Tibial nerve (tissue), 4 donors: Measurements from ENCODE around the gene DDIT3. TPM values are rescaled to one million over a fixed set of nuclear protein-coding genes. Genes with fewer than 3 reads are reported as not detected.

Experiments
- DNase-seq, 2 donors: peaks; one replicate each; pipeline ENCODE4 v3.0.0-alpha.2; 2019; ENCODE audit warnings: low spot score in 2 of 2
- H3K27ac ChIP-seq, 4 donors: fragments of 200-600 bp; sonication (generic) in 3 of 4; one replicate each; pipeline ENCODE4 v1.5.1; 2017 to 2019; ENCODE audit warnings: mild to moderate bottlenecking in 1 of 4
- H3K27me3 ChIP-seq, 2 donors: fragments of 200-600 bp; sonication (generic) in 1 of 2; one replicate each; pipeline versions ENCODE4 v1.5.1 to v1.6.0; 2017 to 2019
- H3K36me3 ChIP-seq, 3 donors: fragments of 200-600 bp; sonication (generic); one replicate each; pipeline ENCODE4 v1.5.1; 2018 to 2019
- H3K4me1 ChIP-seq, 4 donors: fragments of 200-600 bp; sonication (generic) in 3 of 4; one replicate each; pipeline ENCODE4 v1.5.1; 2017 to 2019
- H3K4me3 ChIP-seq, 4 donors: fragments of 200-600 bp; sonication (generic) in 3 of 4; one replicate each; pipeline ENCODE4 v1.5.1; 2017 to 2019; ENCODE audit warnings: mild to moderate bottlenecking in 1 of 4, moderate library complexity in 1 of 4
- H3K9me3 ChIP-seq, 4 donors: fragments of 200-600 bp; sonication (generic) in 3 of 4; one replicate each; pipeline ENCODE4 v1.5.1; 2017 to 2019
- EP300 ChIP-seq, 2 donors: sonication (generic); formaldehyde crosslinking; IDR thresholded peaks; one replicate each; pipeline ENCODE4 v1.6.1; 2017; ENCODE audit warnings: antibody characterized with exemption in 2 of 2, mild to moderate bottlenecking in 1 of 2
- POLR2A ChIP-seq, 2 donors: fragments of 450-650 bp; IDR thresholded peaks; one replicate each; pipeline ENCODE4 v1.6.1; 2017; ENCODE audit warnings: antibody characterized with exemption in 2 of 2, mild to moderate bottlenecking in 2 of 2, moderate library complexity in 2 of 2
- WGBS, 2 donors: methylation state at CpG; one replicate each; pipeline ENCODE4 v1.1.5; 2018; 5-methylcytosine and 5-hydroxymethylcytosine counted together
- total RNA-seq, 4 donors: library from RNA; depleted of rRNA; stranded (reverse); fragments of >200 nt; gene quantifications; one replicate each; pipeline ENCODE4 v1.1.0, GENCODE V29; 2016
- TF ChIP-seq, protein P1 (sequence below), 5 experiments: fragments of 200-600 bp in 3 of 5; fragments of 450-650 bp in 2 of 5; sonication (generic) in 3 of 5; IDR thresholded peaks; one replicate each; pipeline ENCODE4 v1.5.1; 2016 to 2019; ENCODE audit warnings: antibody characterized with exemption in 5 of 5, mild to moderate bottlenecking in 3 of 5, moderate library complexity in 2 of 5

DDIT3 gene
- total RNA-seq, 4 donors from 2014 or later = 35.2 to 49.2 (median 42.1) TPM

DNA sequence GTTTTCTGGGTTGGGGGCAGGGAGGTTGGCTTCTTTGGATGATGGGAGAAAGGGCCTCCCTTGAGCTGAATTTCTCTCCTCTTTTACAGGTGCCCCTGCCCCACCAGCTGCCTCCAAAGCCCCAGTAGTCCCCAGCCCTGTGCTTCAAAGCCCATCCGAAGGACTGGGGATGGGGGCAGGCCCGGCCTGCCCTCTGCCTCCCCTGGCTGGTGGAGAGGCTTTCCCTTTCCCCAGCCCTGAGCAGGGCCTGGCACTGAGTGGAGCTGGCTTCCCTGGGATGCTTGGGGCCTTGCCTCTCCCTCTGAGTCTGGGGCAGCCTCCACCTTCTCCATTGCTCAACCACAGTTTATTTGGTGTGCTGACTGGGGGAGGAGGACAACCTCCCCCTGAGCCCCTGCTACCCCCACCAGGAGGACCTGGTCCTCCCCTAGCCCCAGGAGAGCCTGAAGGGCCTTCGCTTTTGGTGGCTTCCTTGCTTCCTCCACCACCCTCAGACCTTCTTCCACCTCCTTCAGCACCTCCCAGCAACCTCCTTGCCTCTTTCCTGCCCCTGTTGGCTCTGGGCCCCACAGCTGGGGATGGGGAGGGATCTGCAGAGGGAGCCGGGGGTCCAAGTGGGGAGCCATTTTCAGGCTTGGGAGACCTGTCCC, 6.3 kb upstream of the DDIT3 start:
- DNase-seq = no peak
- Histone ChIP-seq H3K4me3 (no peak overlapping the region), H3K36me3 (peaks cover 0 to 75% (median 15%) of the 10 kb centered on the region in 3 donors), H3K4me1 (peaks cover 0 to 47% (median 32%) of the 10 kb centered on the region in 4 donors), H3K27me3 (no peaks in the 10 kb centered on the region), H3K9me3 (no peaks in the 10 kb centered on the region), H3K27ac (peak overlapping the region in 1 of 4 donors; percentile 35)
- TF ChIP-seq POLR2A (IDR thresholded peaks at IDR 0.05) = no peak
- TF ChIP-seq, protein P1, sequence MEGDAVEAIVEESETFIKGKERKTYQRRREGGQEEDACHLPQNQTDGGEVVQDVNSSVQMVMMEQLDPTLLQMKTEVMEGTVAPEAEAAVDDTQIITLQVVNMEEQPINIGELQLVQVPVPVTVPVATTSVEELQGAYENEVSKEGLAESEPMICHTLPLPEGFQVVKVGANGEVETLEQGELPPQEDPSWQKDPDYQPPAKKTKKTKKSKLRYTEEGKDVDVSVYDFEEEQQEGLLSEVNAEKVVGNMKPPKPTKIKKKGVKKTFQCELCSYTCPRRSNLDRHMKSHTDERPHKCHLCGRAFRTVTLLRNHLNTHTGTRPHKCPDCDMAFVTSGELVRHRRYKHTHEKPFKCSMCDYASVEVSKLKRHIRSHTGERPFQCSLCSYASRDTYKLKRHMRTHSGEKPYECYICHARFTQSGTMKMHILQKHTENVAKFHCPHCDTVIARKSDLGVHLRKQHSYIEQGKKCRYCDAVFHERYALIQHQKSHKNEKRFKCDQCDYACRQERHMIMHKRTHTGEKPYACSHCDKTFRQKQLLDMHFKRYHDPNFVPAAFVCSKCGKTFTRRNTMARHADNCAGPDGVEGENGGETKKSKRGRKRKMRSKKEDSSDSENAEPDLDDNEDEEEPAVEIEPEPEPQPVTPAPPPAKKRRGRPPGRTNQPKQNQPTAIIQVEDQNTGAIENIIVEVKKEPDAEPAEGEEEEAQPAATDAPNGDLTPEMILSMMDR (IDR thresholded peaks at IDR 0.05) = no peak
- WGBS, 2 donors = 75 to 91% methylated on average over 4 of the region's 4 CpGs

DNA sequence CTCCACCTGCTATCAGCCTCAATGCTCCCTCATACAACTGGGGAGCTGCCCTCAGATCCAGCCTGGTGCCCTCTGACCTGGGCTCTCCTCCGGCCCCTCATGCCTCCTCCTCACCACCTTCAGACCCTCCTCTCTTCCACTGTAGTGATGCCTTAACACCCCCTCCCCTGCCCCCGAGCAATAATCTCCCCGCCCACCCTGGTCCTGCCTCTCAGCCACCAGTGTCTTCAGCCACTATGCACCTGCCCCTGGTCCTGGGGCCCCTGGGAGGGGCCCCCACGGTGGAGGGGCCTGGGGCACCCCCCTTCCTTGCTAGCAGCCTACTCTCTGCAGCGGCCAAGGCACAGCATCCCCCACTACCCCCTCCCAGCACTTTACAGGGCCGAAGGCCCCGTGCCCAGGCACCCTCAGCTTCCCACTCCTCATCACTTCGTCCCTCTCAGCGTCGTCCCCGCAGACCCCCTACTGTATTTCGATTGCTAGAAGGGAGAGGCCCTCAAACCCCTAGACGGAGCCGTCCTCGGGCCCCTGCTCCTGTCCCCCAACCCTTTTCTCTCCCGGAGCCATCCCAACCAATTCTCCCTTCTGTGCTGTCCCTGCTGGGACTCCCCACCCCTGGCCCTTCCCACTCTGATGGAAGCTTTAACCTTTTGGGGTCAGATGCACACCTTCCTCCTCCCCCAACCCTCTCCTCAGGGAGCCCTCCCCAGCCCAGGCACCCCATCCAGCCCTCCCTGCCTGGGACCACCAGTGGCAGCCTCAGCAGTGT, 5.5 kb upstream of the DDIT3 start:
- peaks cover 0 to 55% (median 39%) of the 10 kb centered on the region in 4 donors for H3K4me1 ChIP-seq

DNA sequence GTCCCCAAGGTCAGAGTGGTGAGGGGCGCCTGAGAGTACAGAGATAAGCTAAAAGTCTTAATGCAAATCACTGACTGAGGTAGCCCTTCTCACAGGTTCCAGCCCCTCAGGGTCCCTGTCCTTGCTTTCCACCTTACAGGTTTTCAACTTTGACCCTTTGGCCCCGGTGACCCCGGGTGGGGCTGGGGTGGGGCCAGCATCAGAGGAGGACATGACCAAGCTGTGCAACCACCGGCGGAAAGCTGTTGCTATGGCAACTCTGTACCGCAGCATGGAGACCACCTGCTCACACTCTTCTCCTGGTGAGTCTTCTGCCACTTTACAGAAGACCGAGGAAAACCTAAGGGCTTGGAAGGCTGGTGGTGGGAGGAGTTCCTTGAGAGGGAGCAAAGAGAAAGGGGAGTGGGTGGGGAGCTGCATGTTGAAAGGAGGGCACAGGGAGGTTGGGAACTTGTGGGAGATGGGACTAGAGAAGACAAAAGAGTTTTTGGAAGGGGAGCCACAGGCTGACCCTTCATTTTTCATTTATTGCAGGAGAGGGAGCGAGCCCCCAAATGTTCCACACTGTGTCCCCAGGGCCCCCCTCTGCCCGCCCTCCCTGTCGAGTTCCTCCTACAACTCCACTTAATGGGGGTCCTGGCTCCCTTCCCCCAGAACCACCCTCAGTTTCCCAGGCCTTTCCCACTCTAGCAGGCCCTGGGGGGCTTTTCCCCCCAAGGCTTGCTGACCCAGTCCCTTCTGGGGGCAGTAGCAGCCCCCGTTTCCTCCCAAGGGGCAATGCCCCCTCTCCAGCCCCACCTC, 4.7 kb upstream of the DDIT3 start:
- peak overlapping the region in 3 of 4 donors; percentile 95 to 100 (median 98) for H3K27ac ChIP-seq
- no peak for DNase-seq
- H3K4me3 ChIP-seq = peak overlapping the region in 1 of 4 donors; percentile 5
- peaks cover 0 to 59% (median 4%) of the 10 kb centered on the region in 3 donors for H3K36me3 ChIP-seq
- no peaks in the 10 kb centered on the region for H3K9me3 ChIP-seq
- TF ChIP-seq, protein P1 (IDR thresholded peaks at IDR 0.05) = no peak
- TF ChIP-seq EP300 (IDR thresholded peaks at IDR 0.05) (no peak), POLR2A (IDR thresholded peaks at IDR 0.05) (no peak)
- H3K4me1 ChIP-seq = peaks cover 0 to 55% (median 39%) of the 10 kb centered on the region in 4 donors
- no peaks in the 10 kb centered on the region for H3K27me3 ChIP-seq
- 56 to 61% methylated on average over 11 of the region's 11 CpGs for WGBS, 2 donors

More for the DNA sequence above, 5.5 kb upstream of the DDIT3 start:
- WGBS, 2 donors = 73 to 75% methylated on average over 16 of the region's 16 CpGs
- Histone ChIP-seq H3K27me3 (no peaks in the 10 kb centered on the region), H3K9me3 (no peaks in the 10 kb centered on the region), H3K27ac (peak overlapping the region in 2 of 4 donors; percentile 95 to 100), H3K4me3 (no peak overlapping the region), H3K36me3 (peaks cover 0 to 67% (median 7%) of the 10 kb centered on the region in 3 donors)
- no peak for DNase-seq
- TF ChIP-seq EP300 (IDR thresholded peaks at IDR 0.05) = no peak
- TF ChIP-seq POLR2A (IDR thresholded peaks at IDR 0.05) = no peak
- TF ChIP-seq, protein P1 (IDR thresholded peaks at IDR 0.05) = no peak

DNA sequence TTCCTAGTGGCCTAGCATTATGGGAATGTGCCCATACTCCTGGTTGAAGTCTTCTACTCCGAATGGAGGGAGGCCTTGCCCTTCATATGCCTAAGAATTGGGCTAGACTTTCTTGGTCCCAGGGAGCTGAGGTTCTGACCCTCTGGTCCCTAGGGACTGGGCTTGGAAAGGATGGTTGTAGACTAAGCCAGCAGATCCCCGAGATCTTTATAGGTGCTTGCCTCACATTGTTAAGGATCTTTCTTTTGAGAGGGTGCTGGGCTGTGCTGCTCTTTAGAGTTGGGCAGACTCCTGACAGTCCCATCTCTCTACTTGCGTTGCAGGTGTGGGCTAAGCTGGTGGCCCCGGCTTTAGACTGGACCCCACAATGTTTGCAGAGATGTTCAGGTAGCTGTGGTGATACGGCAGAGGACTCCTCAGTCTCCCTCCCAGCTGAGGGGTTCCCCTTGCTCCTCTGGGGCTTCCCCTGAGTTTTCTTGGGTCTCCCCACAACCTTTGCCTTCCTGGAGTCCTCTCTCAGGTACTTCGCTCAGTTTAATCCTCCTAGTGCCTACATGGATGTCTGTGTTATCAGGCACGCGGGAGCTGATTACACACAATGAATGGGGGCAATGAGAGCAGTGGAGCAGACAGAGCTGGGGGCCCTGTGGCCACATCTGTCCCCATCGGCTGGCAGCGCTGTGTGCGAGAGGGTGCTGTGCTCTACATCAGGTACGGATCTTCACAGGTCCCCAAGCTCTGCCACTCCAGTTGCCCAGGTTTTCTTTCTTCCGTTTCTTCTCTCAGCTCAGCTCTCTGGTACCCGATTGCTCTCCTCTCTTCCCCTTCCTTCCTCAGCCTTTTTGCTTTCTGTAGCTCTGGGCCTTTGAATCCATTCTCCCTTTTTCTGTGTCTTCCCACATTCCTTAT, 3.6 kb upstream of the DDIT3 start:
- TF ChIP-seq EP300 (IDR thresholded peaks at IDR 0.05) = peak in 1 of 2 donors; percentile 4
- TF ChIP-seq, protein P1 (IDR thresholded peaks at IDR 0.05) = no peak
- peak overlapping the region; percentile 93 to 100 (median 96) for H3K27ac ChIP-seq
- H3K9me3 ChIP-seq = no peaks in the 10 kb centered on the region
- peaks cover 0 to 62% (median 47%) of the 10 kb centered on the region in 4 donors for H3K4me1 ChIP-seq
- peak overlapping the region; percentile 77 to 91 (median 84) for H3K4me3 ChIP-seq
- 63 to 68% methylated on average over 14 of the region's 14 CpGs for WGBS, 2 donors
- H3K36me3 ChIP-seq = peaks cover 0 to 49% (median 4%) of the 10 kb centered on the region in 3 donors
- no peak for DNase-seq
- H3K27me3 ChIP-seq = no peaks in the 10 kb centered on the region
